Tibial nerve (tissue), 4 donors: ENCODE data around the gene MRPL17.

Experiments used
- EP300 ChIP-seq, 2 donors: sonication (generic); formaldehyde crosslinking; IDR thresholded peaks; one replicate each; pipeline ENCODE4 v1.6.1; 2017; ENCODE audit warnings: antibody characterized with exemption in 2 of 2, mild to moderate bottlenecking in 1 of 2
- POLR2A ChIP-seq, 2 donors: fragments of 450-650 bp; IDR thresholded peaks; one replicate each; pipeline ENCODE4 v1.6.1; 2017; ENCODE audit warnings: antibody characterized with exemption in 2 of 2, mild to moderate bottlenecking in 2 of 2, moderate library complexity in 2 of 2
- TF ChIP-seq, protein P1 (sequence below), 5 experiments: fragments of 200-600 bp in 3 of 5; fragments of 450-650 bp in 2 of 5; sonication (generic) in 3 of 5; IDR thresholded peaks; one replicate each; pipeline ENCODE4 v1.5.1; 2016 to 2019; ENCODE audit warnings: antibody characterized with exemption in 5 of 5, mild to moderate bottlenecking in 3 of 5, moderate library complexity in 2 of 5

DNA sequence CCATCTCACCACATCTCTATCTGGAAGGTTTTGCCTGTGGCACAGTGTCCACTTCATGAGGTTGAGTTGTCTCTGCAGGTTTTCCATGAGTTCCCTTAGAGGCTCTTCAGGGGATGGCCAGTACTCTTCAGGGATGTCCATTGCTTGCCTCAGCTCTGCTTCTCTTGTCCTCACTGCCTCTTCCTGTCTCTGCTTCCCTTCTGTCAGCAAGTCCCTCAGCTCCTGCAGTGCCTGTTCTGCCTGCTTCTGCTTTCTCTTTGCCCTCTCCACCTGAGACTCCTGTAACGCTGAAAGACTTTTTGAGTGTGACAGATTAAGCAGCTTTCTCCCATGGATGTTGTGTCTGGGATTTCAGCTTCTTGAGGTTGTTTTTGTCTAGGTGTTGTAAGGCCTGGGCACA is 38.2 kb upstream of the MRPL17 start:
- TF ChIP-seq, protein P1, sequence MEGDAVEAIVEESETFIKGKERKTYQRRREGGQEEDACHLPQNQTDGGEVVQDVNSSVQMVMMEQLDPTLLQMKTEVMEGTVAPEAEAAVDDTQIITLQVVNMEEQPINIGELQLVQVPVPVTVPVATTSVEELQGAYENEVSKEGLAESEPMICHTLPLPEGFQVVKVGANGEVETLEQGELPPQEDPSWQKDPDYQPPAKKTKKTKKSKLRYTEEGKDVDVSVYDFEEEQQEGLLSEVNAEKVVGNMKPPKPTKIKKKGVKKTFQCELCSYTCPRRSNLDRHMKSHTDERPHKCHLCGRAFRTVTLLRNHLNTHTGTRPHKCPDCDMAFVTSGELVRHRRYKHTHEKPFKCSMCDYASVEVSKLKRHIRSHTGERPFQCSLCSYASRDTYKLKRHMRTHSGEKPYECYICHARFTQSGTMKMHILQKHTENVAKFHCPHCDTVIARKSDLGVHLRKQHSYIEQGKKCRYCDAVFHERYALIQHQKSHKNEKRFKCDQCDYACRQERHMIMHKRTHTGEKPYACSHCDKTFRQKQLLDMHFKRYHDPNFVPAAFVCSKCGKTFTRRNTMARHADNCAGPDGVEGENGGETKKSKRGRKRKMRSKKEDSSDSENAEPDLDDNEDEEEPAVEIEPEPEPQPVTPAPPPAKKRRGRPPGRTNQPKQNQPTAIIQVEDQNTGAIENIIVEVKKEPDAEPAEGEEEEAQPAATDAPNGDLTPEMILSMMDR (IDR thresholded peaks at IDR 0.05), result no peak
- TF ChIP-seq POLR2A (IDR thresholded peaks at IDR 0.05), result no peak
- no peak for TF ChIP-seq EP300 (IDR thresholded peaks at IDR 0.05)
